ENCODE data around the gene NOTCH3. TPM values are rescaled to one million over a fixed set of nuclear protein-coding genes. Genes with fewer than 3 reads are reported as not detected.
A peak's percentile ranks its signal among the peaks of the same experiment; 100 is the strongest.

NOTCH3 gene
- total RNA-seq, 4 donors from 2014 or later: 6.4 to 53.3 (median 32.7) TPM

- intact Hi-C loops (cut with DNase I; ENCODE audit: low total_unique reads): no loop called here
- H3K27me3 ChIP-seq: no peaks in the 10 kb centered on the region
- ATAC-seq (no peak), DNase-seq (no peak)
- no peak overlapping the region for H3K4me3 ChIP-seq
- peak overlapping the region; percentile 53 to 63 (median 58) for H3K27ac ChIP-seq
- TF ChIP-seq CTCF (IDR thresholded peaks at IDR 0.05 in 4 of 5, conservative IDR thresholded peaks at IDR 0.05 in 1 of 5) (no peak), POLR2A (IDR thresholded peaks at IDR 0.05) (no peak)
- H3K36me3 ChIP-seq: peaks cover 0 to 51% of the 10 kb centered on the region in 2 donors
- peaks cover 0 to 6% of the 10 kb centered on the region in 2 donors for H3K4me1 ChIP-seq
- H3K9me3 ChIP-seq: no peaks in the 10 kb centered on the region
- in situ Hi-C loops (cut with MboI; ENCODE audit: low sequenced_read_pairs in 4 of 4): no loop called here
These were observed 37.2 kb upstream of the NOTCH3 start for GRCh38 chr19:15237759-15238638.

- in situ Hi-C loops (cut with MboI; ENCODE audit: low sequenced_read_pairs in 4 of 4): no loop called here
- no peak for DNase-seq
- intact Hi-C loops (cut with DNase I; ENCODE audit: low total_unique reads): no loop called here
These were observed 36.1 kb upstream of the NOTCH3 start for GRCh38 chr19:15236886-15237285.

GRCh38 chr19:15235781-15236180 lies 35.0 kb upstream of the NOTCH3 start:
- Histone ChIP-seq H3K36me3 (peaks cover 0 to 50% of the 10 kb centered on the region in 2 donors), H3K27me3 (peaks cover 13 to 16% (median 15%) of the 10 kb centered on the region in 3 donors), H3K9me3 (no peaks in the 10 kb centered on the region), H3K4me3 (no peak overlapping the region), H3K4me1 (no peaks in the 10 kb centered on the region), H3K27ac (no peak overlapping the region)
- ATAC-seq: no peak
- in situ Hi-C loops (cut with MboI; ENCODE audit: low sequenced_read_pairs in 4 of 4): no loop called here
- intact Hi-C loops (cut with DNase I; ENCODE audit: low total_unique reads): no loop called here
- TF ChIP-seq CTCF (IDR thresholded peaks at IDR 0.05 in 4 of 5, conservative IDR thresholded peaks at IDR 0.05 in 1 of 5) (no peak), POLR2A (IDR thresholded peaks at IDR 0.05) (no peak)
- DNase-seq: no peak

More at GRCh38 chr19:15236886-15237285, 36.1 kb upstream of the NOTCH3 start:
- Histone ChIP-seq H3K4me3 (no peak overlapping the region), H3K27ac (no peak overlapping the region), H3K27me3 (peaks cover 8% of the 10 kb centered on the region in 3 donors), H3K4me1 (peaks cover 0 to 6% of the 10 kb centered on the region in 2 donors), H3K9me3 (no peaks in the 10 kb centered on the region), H3K36me3 (peaks cover 0 to 51% of the 10 kb centered on the region in 2 donors)
- no peak for ATAC-seq
- TF ChIP-seq CTCF (IDR thresholded peaks at IDR 0.05 in 4 of 5, conservative IDR thresholded peaks at IDR 0.05 in 1 of 5): no peak
- TF ChIP-seq POLR2A (IDR thresholded peaks at IDR 0.05): no peak

- intact Hi-C loops (cut with DNase I; ENCODE audit: low total_unique reads) (no loop called here), in situ Hi-C loops (cut with MboI; ENCODE audit: low sequenced_read_pairs in 4 of 4) (no loop called here)
- Histone ChIP-seq H3K9me3 (no peaks in the 10 kb centered on the region), H3K36me3 (peaks cover 0 to 38% of the 10 kb centered on the region in 2 donors), H3K27ac (no peak overlapping the region), H3K4me1 (no peaks in the 10 kb centered on the region), H3K27me3 (peaks cover 13 to 16% (median 15%) of the 10 kb centered on the region in 3 donors), H3K4me3 (no peak overlapping the region)
- DNase-seq (no peak), ATAC-seq (no peak)
- TF ChIP-seq POLR2A (IDR thresholded peaks at IDR 0.05): no peak
- no peak for TF ChIP-seq CTCF (IDR thresholded peaks at IDR 0.05 in 4 of 5, conservative IDR thresholded peaks at IDR 0.05 in 1 of 5)
These were observed 33.8 kb upstream of the NOTCH3 start for GRCh38 chr19:15234431-15235130.

All from gastrocnemius medialis (tissue), 4 donors.